Measurements from ENCODE around the gene ERC2.

Gene ERC2

DNA sequence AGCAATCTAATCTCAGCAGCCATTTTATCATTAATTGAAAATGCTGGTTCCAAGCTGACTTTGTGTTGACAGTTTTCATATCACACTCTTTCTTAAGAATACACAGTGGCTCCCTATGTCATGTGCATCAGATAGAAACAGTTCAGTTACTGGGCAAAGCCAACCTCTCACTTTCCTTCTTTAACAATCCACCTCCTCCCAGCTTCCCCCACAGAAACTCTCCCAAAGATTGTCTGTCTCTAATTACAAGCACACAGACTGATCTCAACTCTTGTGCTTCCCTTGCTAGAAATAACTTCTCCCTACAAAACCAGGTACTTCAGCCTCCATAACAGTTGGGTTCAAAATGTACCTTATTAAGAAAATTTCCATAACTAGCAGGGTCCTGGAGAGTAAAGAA is 752.2 kb downstream of the ERC2 start:
- DNase-seq (ENCODE audit: low read depth): no peak

DNA sequence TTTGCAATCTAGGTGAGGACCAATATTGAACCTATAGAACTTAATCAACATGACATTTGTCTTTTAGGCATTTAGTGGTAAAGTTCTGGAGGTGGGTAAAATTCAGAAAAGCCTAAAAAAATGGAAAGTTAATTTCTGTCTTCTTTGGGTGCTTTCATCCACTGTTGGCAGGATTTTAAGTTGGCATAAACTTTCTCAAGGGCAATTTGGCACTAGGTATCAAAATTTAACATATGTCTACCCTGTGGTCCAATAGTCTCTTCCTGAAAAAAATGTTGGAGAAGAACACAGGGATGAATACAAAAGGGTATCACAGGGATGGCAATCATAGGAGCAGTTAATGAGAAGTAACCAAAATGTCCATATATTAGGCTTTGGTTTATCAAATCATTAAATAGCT is 754.2 kb downstream of the ERC2 start:
- no peak for DNase-seq (ENCODE audit: low read depth)

DNA sequence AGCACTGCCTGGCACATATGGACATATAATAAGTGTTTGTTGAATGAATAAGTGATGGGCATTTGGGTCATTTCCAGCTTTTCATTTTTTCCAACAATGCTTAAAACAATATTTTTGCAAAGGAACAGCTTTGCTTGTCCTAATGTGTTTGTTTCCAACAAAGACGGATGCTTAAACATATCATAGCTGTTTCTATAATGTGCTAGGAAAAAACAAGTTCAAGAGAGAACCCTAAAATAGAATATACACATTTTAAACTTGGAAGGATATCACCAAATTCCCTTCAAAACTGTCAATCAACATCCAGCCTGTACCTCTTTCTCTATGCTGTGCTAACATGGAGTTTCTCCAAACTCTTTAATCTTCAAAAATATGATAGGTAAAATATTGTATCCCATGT is 756.6 kb downstream of the ERC2 start:
- DNase-seq (ENCODE audit: low read depth): no peak

DNA sequence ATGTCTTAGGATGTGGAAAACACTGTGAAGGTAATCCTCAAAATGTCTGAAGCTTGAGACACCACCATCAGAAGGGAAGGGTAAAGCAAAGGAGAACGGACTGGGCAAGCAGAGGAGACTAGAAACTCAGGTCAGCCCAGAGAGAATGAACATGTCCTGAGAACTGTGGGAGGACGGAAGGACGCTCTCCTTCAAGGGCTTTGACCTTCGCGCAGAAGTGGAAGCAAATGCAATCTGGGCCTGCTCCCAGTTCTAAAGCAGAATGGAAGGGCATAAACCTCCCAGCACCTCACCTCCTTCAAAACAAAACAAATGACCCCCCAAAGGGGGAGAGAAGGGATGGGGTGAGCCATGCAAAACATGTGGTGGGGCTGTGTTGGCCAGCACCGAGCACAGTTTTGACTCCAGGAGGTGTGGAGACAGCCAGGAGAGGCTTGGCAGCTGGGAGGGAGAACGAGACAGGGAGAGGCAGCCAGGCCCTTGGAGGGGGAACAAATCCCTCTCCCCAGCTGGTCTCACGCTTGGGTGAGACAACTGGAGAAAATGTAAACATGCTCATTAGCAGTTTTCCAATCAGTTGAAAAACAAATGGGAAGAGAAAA is 758.8 kb downstream of the ERC2 start:
- no peak for DNase-seq (ENCODE audit: low read depth)

DNA sequence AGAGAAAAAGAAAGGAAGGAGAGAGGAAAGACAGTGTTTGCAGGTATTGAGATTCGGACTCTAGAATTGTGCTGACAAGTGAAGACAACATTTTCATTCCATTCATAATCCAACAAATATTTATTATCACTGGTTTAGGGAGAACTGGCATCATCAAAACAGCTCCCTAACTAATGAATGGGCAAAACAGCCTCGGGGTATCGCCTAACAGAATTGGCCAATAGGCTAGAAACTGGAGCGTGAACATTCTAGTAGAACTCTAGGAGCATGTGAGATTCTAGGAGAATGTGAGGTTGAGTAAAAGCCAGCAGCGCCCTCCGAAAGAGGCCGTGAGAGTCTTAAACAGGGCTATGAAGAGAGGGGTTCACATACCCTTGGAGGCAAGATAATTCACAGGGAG is 759.3 kb downstream of the ERC2 start:
- DNase-seq (ENCODE audit: low read depth): no peak

DNA sequence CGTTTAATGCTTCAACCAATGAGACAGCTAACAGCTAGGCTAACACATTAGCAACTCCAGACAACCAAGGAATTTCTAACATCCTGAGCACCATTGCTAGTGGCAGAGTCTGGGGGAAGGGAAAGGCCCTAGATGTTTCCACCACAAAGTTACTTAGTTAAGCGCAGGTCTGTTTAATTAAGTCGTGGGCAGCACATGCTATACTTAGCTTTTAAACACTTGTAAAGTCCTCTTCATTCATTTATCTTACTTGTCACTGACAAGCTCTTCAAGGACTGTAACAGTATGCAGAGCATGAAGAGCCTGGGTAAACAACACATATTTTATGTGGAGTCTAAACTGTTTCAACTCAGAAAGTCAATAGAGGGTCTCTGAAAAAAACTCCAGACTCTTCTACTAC is 760.0 kb downstream of the ERC2 start:
- no peak for DNase-seq (ENCODE audit: low read depth)

DNA sequence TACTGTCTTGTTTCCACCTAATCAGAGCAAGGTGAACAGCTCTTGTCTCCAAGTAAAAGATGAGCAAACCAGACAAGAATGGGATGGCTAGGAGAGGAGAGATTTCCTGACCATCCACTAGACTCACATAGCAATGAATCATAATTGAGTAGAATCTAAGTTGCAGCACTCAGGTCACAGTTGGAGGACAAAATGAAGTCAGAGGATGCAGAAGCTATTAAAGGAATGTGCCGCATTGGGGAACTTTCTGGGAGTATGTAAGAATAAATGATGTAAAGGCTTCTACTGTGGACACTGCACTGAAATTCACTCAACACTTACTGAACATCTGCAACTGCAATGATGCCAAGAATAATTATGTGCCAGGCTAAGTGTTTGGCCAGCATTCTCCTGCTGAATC is 763.7 kb downstream of the ERC2 start:
- DNase-seq (ENCODE audit: low read depth): no peak

DNA sequence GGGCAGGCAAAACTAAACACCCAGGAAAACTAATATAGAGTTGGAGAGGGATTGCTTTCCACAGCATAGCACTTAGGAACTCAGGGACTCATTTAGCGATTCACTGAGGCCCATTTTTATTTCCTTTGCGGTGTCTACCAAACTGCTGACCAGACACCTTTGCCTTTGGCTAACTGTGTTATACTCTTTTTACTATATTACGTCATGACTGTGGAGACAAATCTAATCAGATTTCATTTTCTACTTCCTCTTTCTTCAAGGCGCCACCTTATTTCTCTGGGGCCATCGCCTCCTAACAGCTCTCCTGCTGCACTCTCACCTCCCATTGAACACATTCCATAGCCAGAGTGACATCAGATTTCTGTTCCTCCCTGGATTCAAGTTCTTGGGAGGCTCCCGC is 765.4 kb downstream of the ERC2 start:
- no peak for DNase-seq (ENCODE audit: low read depth)

DNA sequence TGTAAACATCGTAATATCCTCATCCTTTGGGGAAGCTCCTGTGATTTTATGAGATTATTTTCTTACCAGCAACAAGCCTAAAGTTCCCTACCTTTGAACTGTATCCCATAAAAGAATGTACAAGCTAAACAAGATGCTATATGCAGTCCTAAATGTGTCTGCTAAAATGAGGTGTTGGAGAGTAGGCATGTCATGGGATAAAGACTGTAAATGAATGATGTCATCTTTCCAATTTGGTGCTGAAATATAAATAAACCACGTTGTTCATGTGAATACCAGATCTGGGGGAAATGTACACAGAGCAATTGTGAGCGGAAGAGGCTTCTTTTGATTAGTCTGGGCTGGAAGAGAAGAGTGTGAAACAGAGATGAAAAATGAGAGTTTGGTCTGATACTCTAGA is 766.3 kb downstream of the ERC2 start:
- no peak for DNase-seq (ENCODE audit: low read depth)

DNA sequence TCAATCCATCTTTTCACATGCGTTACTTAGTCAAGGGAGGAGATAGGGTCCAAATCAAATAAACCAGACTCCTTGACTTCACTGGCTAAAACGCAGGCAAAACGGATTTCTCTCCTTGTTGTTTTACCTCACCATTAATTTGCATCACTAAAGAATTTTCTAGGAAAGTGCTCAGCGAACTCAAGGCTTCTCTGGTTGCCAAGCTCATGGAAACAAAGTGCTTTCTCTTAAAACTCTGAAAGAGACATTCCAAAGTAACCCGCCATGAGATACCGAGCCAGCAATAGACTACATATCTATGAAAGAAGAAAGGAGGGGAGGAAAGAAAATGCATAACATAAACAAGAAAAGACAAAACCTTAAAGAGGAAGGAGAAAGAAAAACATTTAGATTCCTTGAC is 769.4 kb downstream of the ERC2 start:
- DNase-seq (ENCODE audit: low read depth): no peak

DNA sequence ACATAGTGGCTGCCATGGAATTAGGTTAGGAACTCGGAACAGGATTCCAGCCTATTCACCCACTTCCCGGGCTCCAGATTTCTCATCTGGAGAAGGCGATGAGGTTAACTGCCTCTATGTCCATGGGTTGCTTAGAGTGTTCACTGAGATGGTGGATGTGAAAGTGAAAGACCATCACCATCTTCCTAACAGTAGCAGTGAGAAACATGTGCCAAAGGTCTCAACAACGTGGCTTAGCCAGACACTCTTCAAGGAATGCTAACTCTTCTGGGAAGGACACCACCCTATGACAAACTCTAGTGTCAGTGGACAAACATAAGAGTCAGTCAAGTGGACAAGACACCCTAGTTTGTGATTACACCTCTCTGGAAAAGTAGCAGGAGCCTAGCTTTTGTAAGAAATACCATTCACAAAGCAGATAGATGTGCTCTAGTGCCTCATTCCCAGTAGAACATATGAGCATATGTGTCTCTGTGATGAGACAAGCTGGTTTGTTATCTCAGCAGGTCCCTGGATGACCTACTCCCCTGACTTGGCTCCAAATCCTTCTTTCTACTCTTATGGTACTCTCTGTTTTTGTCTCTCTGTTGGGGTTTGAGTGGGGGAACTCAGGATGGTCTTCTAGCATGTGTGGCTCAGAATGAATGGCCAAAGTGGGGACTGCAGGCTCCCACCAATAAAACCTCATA is 770.9 kb downstream of the ERC2 start:
- no peak for DNase-seq (ENCODE audit: low read depth)

DNA sequence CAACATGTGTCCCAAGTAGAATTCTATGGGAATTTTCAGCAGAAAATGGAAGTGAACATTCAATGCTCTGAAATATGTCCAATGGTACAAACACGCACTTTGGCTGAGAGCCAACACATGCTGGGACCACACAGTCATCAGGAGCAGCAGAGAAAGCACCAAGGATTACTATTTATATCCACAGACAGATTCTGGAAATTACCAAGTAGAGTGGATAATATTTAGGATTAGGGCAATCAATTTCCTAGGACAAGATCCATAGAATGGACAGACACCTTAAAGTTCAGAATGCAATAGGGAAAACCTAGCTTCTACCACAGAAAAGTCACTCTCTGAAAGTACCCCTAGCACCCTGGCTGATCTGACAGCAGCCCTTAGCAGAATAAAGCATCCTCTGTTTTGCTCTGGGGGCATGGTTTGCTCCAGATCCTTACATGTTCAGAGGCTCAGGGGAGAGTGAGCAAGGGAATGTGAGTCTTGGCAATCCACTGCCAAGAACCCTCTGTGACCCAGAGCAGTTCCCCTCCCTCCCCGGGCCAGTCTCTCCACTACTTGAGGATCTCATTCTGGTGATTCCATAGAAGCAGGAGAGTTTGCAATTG is 775.2 kb downstream of the ERC2 start:
- DNase-seq (ENCODE audit: low read depth): no peak

DNA sequence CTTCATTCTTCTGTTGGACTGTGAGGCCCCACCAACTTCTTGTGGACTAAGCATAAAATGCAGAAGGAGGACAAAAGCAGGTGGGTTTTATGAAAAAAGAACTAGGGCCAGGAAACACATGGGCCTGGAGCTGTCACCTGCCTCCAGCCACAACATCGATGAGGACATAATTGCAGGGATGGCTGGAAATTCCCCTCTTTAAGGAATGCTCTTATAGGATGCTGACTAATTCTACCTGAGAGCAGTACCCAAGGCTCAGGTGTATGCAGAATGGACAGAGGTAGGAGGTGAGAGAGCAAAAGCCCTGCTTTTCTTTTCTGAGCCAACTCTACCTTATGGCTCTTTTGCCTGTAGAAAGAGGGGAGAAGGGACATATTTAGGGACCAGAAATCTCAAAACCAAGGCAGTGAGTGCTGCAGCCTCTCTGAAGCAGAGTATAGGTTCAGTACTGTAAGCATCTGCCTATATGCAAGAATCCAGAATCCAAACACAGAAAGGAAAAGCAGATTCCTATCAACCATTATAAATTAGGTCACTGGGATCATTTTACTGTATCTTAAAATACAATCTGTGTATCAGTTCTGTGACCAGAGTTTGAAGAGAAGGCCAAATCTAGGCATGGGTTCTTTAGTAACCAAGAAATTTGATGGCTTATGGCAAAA is 775.8 kb downstream of the ERC2 start:
- DNase-seq (ENCODE audit: low read depth): no peak

DNA sequence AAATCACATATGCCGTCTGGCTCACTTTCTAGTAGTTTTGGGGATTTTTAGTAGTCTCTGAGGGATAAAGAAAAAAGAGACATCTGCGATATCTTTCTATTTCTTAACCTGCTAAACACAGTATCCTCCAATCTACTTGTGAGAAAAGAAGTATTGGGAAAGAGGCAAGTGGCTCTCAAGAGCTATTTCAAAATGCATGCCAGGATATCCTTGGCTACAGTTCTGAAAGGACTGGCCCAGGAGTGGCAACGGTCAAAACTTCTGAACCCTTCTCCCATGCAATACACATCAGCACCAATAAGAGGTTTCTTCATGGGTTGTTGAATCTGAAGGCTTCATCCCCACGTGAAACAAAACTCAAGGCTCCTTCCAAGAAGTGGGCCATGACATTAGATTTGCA is 777.1 kb downstream of the ERC2 start:
- DNase-seq (ENCODE audit: low read depth): no peak

DNA sequence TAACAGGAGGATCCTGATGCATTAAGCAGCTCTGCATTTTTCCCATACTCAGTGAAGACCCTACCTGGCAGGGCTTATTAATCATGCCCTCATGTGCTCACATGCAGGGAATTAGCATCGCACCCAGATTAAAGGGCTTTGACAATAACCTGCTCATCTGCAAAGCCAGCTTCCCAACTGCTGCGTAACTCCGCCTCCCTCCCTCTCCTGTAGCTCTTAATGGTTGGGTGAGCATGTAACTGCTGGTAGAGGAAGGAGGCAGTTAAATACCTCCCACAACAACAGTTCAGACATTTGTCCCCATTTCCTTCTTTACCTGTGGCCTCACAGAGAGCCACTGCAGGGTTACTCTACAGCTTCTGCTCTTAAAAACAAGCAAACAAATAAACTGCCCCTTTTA is 777.5 kb downstream of the ERC2 start:
- DNase-seq (ENCODE audit: low read depth): no peak

DNA sequence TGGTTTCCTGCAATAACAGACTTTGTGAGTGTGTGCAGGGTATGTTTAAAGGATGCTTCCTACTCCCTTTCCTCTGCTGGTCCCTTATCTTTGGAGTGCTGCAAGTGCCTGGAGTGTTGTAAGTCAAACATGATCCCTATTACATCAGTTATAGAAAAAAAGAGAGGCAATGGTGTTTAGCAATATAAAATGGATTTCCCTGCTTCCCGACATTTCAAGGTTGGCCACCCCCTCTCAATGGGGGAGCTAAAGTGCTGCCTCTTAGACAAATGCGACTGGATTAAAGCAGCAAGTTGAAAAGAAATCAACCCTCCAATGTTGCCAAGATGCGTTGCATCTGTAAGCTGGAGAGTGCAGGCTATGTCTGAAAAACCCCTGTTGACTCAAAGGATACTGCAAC is 778.1 kb downstream of the ERC2 start:
- DNase-seq (ENCODE audit: low read depth): no peak

DNA sequence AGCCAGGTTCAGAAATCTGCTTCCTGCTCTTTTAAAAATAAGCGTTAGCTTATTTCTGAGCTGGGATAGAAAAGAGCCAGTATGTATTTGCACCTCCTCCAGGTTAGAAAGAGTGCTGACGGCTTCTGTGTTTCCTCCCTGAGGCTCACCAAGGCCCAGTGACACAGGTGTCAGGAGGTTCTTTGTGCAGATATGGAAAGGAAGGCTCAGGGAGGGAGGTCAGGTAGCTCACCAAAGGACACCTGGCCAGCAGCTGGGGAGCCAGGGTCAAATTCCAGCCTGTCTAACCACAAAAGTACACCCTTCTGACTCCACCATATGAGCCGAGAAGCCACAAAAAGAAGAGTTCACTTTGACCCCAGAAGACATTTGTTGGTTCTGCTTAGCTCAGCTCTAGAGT is 780.1 kb downstream of the ERC2 start:
- DNase-seq (ENCODE audit: low read depth): no peak

DNA sequence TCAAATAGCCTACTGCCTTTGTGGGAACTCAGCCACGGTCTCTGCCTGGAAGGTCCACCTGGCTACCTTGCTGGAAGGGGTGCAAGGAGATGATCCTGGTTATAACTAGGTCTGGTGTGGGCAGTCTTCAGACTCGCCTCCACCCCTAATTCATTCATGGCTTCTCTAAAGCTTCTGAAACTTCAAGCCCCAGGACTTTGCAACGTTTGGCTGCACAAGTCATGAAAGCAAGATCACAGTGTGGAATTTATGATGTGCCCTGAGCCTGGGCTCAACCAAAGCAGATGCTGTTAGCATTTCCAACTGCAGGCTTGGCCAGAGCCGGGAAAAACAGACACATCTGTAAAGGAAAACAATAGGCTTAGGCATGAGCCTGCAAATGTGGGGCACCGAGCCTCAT is 780.7 kb downstream of the ERC2 start:
- DNase-seq (ENCODE audit: low read depth): no peak

DNA sequence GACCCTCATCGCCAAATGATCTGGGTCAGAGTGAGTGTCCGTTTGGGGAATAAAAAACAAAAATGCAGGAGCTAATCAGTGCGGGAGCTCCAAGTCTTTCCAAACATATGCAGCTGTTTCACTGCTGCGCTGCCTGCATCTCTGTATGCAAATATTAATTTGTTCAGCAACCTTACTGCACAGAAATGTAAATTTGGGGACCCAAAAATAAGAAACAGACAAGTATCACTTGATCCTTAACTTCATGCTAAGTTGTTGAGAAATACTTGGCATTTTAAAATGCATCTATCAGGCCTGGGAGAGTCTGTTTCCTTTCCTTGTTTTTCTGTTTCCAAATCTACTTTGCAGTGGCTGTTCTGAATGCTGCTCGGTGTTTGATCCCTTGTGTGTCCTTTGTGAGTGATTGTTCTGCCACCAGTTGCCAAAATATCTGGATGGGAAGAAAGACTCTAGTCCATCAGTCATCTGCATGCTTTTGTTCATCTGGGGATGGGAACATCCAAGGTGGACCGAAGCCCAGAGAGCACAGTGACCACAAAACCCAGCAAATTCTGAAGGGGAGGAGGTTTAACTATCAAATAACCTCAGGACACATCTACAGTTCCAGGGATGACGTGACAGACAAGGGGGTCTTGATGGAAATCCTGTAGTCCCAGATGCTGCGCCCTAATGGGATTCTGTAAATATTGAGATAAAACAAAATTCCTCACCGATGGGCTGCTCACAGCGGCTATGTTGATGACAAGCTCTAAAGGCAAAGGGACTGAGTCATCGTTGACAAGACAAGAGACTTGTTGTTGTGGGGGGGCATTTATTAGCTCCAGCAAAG is 781.6 kb downstream of the ERC2 start:
- no peak for DNase-seq (ENCODE audit: low read depth)

DNA sequence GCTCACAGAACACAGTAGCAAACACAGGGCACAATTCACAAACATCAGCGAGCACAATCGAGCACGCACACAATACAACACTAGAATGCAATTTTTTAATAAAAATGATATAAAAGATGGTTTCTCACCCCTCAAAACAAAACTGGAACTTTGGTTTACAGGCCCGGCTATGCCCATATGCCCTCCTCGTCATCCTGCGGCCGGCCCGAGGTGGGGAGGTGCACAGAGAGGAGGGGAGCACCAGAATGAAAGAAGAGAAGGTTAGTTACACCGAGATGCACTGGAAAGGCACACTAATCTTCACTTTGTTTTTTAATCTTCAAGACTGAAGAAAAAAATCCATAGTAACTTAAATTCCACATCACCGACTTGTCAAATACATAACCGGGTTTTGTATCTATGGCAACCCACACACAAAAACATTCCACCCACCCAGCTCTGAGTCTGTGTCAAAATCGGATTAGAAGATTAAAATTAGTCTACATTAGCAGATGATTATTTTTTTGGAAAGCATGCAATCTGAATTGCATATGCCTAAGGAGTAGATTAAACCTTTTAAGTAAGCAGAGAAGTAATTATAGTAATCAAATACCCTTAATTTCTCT is 784.5 kb downstream of the ERC2 start:
- DNase-seq (ENCODE audit: low read depth): no peak

DNA sequence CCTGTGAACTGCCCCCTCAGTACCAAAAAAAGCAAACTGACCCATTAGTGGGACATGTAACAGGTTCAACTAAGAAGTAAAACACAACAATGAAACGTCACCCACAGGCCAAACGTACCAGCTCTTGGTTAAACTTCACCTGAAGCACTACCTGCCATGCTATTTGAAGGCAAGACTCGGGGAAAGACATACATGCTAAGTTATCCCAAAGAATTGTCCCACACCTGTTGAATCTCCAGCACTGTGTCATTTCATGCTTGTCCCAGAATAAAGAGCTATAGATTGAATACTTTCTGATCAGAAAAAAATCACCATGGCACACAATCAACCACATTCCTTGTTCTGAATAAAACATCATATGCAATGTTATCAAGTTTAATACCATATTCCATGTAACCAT is 785.8 kb downstream of the ERC2 start:
- no peak for DNase-seq (ENCODE audit: low read depth)
